Stimulated activated naive B cell treated with anti-CD40 and anti-IgM and Interleukin-4, amounts not matched to agents 10 μg/mL and 1 μg/mL and 100 μg/mL, for 72 hours (primary cell): ENCODE data around the gene GSK3B.
A peak's percentile ranks its signal among the peaks of the same experiment; 100 is the strongest.

Experiments
- ATAC-seq, 2 donors: fragments of 150-1000 bp; cut with Tn5 transposase; replicated peaks; 2 replicates each; pipeline ENCODE4 v1.10.0; 2021; ENCODE audit warnings: moderate library complexity in 1 of 2
- DNase-seq: peaks from one replicate; pipeline ENCODE4 v3.0.0; 2021
- H3K27ac Mint-ChIP-seq: one replicate; pipeline ENCODE4 v1.8.0; 2022; ENCODE audit warnings: mild to moderate bottlenecking, mixed read lengths
- H3K27me3 Mint-ChIP-seq, 2 donors: one replicate each; pipeline ENCODE4 v1.8.0; 2022; ENCODE audit warnings: mixed read lengths in 2 of 2
- H3K36me3 Mint-ChIP-seq, 2 donors: one replicate each; pipeline ENCODE4 v1.8.0; 2022; ENCODE audit warnings: mixed read lengths in 2 of 2, mild to moderate bottlenecking in 1 of 2
- H3K4me1 Mint-ChIP-seq, 2 donors: one replicate each; pipeline ENCODE4 v1.8.0; 2022; ENCODE audit warnings: mixed read lengths in 2 of 2, mild to moderate bottlenecking in 1 of 2
- H3K4me3 Mint-ChIP-seq, 2 donors: one replicate each; pipeline ENCODE4 v1.8.0; 2022; ENCODE audit warnings: mild to moderate bottlenecking in 2 of 2, mixed read lengths in 2 of 2, moderate library complexity in 1 of 2
- H3K9me3 Mint-ChIP-seq, 2 donors: one replicate each; pipeline ENCODE4 v1.8.0; 2022; ENCODE audit warnings: mixed read lengths in 2 of 2, mild to moderate bottlenecking in 1 of 2

GSK3B gene

DNA sequence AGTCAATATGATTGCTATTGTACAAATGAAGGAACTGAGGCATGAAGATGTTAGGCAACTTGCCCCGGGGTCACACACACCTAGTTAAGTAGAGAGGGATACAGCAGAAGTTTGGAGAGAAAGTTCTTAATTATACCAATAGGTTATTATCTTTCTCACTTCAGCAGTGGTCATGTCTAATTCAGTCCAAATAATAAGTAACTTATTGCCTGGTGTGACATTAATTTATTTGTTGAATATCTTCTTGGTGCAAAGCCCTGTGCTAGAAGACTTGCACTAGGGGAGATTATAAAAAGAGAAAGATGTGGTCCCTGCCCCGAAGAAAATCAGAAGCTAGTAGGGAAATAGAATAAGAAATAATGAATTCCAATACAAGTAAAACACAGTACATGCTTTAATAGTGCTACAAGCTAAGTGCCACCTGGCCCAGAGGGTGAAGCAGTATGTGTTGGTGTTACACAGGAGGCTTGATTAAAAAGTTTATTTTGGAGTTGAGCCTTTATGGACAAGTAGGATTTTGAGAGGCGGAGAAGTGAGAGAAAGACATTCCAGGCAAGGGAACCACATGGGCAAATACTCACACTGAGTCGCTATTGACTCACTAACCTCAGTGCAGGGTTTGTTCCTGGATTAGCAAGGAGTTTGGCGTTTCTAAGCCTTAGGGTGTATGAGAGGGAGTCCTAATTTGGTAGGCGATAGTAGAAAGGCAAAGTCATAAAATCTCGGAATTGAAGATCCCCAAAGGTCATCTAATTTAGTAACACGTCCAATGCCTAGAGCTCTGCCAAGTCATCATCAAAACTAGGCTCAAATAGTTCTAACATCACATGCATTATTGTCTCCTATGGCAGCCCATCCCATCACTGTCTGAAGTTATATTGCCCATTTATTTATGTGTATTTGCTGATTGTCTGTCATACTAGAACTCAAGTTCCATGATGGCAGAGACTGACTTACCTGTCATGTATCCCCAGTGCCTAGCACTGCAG, 19.2 kb upstream of the GSK3B start:
- Mint-ChIP-seq H3K4me3 (no peak overlapping the region), H3K27ac (no peak overlapping the region), H3K4me1 (no peaks in the 10 kb centered on the region), H3K27me3 (no peaks in the 10 kb centered on the region), H3K9me3 (peaks cover 4 to 7% of the 10 kb centered on the region in 2 donors), H3K36me3 (peaks cover 0 to 5% of the 10 kb centered on the region in 2 donors)
- DNase-seq, result no peak
- no peak for ATAC-seq

DNA sequence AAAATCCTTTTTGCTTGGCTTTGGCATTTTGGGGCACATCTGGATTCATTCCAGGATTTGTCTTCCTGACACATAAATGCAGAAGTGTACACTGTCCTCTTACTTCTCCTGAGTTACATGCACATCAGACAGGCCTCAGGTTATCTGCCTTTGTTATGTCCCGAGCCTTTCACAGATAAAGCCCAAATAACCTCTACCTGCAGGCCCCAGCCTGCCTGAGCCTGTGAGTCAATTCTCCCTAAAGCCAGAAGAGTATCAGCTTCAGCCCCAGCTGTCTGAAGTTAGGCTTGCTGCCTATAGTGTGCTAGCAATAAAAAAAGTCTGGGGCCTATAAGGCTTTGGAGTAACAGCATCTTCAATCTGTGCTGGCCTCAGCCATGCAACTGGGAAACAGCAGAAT, 17.7 kb upstream of the GSK3B start:
- no peak overlapping the region for H3K4me3 Mint-ChIP-seq
- H3K27me3 Mint-ChIP-seq, result no peaks in the 10 kb centered on the region
- no peak overlapping the region for H3K27ac Mint-ChIP-seq
- peaks cover 0 to 1% of the 10 kb centered on the region in 2 donors for H3K36me3 Mint-ChIP-seq
- ATAC-seq (no peak), DNase-seq (no peak)
- H3K4me1 Mint-ChIP-seq, result peaks cover 0 to 1% of the 10 kb centered on the region in 2 donors
- peaks cover under 1 to 4% of the 10 kb centered on the region in 2 donors for H3K9me3 Mint-ChIP-seq

DNA sequence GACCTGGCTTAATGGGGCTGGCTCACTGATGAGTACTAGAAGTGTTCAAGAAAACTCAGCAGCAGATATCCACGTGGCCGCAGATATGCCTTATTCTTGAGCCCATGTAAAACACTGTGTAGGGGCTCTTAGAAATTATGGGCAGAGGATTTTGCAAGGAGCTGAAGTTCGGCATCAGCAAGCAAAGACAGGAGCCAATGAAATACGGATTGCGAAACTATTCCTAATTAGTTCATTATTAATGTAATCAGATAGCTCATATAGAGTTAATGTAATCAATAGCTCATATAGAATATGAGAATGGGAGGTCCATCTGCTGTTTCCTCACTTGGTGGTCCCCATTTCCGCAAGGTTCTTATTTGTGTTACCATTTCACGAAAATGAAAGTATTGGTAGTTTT, 9.0 kb upstream of the GSK3B start:
- Mint-ChIP-seq H3K4me1 (peaks cover 11% of the 10 kb centered on the region in 2 donors), H3K27ac (no peak overlapping the region), H3K4me3 (no peak overlapping the region), H3K27me3 (no peaks in the 10 kb centered on the region), H3K36me3 (peaks cover 18 to 34% of the 10 kb centered on the region in 2 donors), H3K9me3 (peaks cover 0 to 3% of the 10 kb centered on the region in 2 donors)
- ATAC-seq, result no peak
- DNase-seq, result no peak

DNA sequence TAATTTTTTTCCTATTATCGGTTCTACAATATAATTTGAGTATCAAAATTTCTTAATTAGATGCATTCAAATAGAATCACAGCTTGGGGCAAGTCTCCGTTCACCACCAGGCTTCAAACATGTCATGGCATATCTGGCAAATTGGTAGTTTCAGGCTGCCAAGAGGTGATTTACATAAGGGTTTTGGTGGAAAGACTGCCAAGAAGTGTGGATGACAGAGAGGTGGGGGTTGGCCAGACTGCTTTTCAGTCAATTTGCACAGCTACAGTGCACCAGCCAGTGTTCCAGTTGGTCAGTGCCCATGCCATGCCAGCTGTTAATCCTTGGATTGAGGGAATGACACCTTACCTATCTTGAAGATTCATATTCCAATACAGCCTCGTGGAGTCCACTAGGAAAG, 8.4 kb upstream of the GSK3B start:
- no peak overlapping the region for H3K4me3 Mint-ChIP-seq
- DNase-seq (no peak), ATAC-seq (no peak)
- no peak overlapping the region for H3K27ac Mint-ChIP-seq
- peaks cover 9 to 11% of the 10 kb centered on the region in 2 donors for H3K4me1 Mint-ChIP-seq
- peaks cover 0 to 3% of the 10 kb centered on the region in 2 donors for H3K9me3 Mint-ChIP-seq
- no peaks in the 10 kb centered on the region for H3K27me3 Mint-ChIP-seq
- H3K36me3 Mint-ChIP-seq, result peaks cover 18 to 34% of the 10 kb centered on the region in 2 donors

DNA sequence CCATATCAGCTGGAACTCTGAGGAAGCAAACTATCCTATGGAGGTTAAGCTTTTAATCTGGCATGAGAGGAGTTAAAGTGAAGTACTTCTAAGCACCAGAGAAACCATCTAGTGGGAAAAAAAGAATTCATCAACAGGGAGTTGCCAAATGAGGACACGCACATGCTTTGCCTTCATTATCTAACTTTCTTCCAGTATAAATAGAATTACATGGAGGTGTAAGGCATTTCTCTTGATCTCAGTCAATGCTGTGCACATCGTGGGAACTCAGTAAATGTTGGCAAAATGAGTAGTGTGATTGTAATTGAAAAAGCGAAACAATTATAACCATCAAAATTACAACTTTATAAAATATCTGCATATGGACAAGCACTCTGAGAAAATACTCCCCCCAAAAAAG, 8.0 kb upstream of the GSK3B start:
- peaks cover 0 to 3% of the 10 kb centered on the region in 2 donors for H3K9me3 Mint-ChIP-seq
- H3K36me3 Mint-ChIP-seq, result peaks cover 18 to 34% of the 10 kb centered on the region in 2 donors
- no peaks in the 10 kb centered on the region for H3K27me3 Mint-ChIP-seq
- ATAC-seq (no peak), DNase-seq (no peak)
- peaks cover 9 to 14% of the 10 kb centered on the region in 2 donors for H3K4me1 Mint-ChIP-seq
- H3K27ac Mint-ChIP-seq, result no peak overlapping the region
- no peak overlapping the region for H3K4me3 Mint-ChIP-seq

- Mint-ChIP-seq H3K9me3 (peaks cover 0 to 3% of the 10 kb centered on the region in 2 donors), H3K4me1 (peaks cover 9 to 20% of the 10 kb centered on the region in 2 donors), H3K27me3 (no peaks in the 10 kb centered on the region), H3K36me3 (peaks cover 18 to 34% of the 10 kb centered on the region in 2 donors), H3K27ac (no peak overlapping the region), H3K4me3 (no peak overlapping the region)
- ATAC-seq (no peak), DNase-seq (no peak)
These were observed 7.4 kb upstream of the GSK3B start for GRCh38 chr3:120101624-120102023.

- peaks cover 12 to 28% of the 10 kb centered on the region in 2 donors for H3K4me1 Mint-ChIP-seq
- DNase-seq (no peak), ATAC-seq (no peak)
- no peaks in the 10 kb centered on the region for H3K27me3 Mint-ChIP-seq
- H3K4me3 Mint-ChIP-seq, result no peak overlapping the region
- H3K9me3 Mint-ChIP-seq, result peaks cover 0 to 3% of the 10 kb centered on the region in 2 donors
- H3K36me3 Mint-ChIP-seq, result peaks cover 18 to 34% of the 10 kb centered on the region in 2 donors
- H3K27ac Mint-ChIP-seq, result no peak overlapping the region
These were observed 6.5 kb upstream of the GSK3B start for GRCh38 chr3:120100711-120101110.

DNA sequence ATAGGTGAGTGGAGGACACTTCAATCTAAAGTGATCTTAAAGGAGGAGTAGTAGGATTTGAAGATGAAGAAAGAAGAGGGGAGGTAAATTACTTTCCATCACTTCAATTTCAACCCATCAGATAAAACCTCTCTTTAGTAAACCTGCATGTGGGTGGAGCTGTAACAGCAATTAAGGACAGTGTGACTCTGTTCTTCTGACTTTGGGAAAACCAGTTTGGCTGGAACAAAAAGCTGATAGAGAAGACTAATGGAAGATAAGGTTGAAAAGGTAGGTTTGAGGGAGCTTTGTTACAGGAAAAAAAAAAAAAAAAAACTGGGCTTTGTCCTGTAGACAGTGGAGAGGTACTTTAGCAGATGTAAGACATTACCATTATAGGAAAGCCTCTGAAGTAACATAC, 4.5 kb upstream of the GSK3B start:
- H3K4me1 Mint-ChIP-seq, result peaks cover 9 to 26% of the 10 kb centered on the region in 2 donors
- H3K4me3 Mint-ChIP-seq, result no peak overlapping the region
- H3K27me3 Mint-ChIP-seq, result no peaks in the 10 kb centered on the region
- H3K27ac Mint-ChIP-seq, result no peak overlapping the region
- peaks cover 0 to under 1% of the 10 kb centered on the region in 2 donors for H3K9me3 Mint-ChIP-seq
- no peak for ATAC-seq
- DNase-seq, result no peak
- H3K36me3 Mint-ChIP-seq, result peaks cover 15 to 31% of the 10 kb centered on the region in 2 donors

DNA sequence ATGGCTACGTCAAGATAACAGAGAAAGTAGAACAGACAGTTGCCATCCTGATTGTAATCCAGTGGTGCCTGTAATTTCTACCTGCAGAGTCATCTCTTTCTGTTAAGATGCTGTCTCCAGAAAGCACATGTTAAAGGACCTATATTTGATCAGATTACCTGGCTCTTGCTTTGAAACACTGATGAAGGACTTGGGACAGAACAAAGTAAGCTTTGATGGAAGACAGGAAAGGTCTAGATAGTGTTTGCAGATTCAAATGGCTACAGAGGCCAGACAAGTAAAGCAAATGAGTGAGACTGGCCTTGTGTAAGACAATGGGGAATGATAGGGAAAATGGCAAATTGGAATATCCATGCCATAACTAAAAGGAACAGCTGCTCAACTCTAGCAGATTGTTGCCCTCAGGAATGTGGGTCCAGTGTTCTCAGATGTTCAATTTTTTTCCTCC, 1.8 kb upstream of the GSK3B start:
- no peak for ATAC-seq
- no peak for DNase-seq
- H3K27ac Mint-ChIP-seq, result no peak overlapping the region
- peaks cover 6 to 24% of the 10 kb centered on the region in 2 donors for H3K4me1 Mint-ChIP-seq
- peaks cover 14 to 23% of the 10 kb centered on the region in 2 donors for H3K36me3 Mint-ChIP-seq
- H3K4me3 Mint-ChIP-seq, result no peak overlapping the region
- H3K27me3 Mint-ChIP-seq, result no peaks in the 10 kb centered on the region
- H3K9me3 Mint-ChIP-seq, result no peaks in the 10 kb centered on the region

DNA sequence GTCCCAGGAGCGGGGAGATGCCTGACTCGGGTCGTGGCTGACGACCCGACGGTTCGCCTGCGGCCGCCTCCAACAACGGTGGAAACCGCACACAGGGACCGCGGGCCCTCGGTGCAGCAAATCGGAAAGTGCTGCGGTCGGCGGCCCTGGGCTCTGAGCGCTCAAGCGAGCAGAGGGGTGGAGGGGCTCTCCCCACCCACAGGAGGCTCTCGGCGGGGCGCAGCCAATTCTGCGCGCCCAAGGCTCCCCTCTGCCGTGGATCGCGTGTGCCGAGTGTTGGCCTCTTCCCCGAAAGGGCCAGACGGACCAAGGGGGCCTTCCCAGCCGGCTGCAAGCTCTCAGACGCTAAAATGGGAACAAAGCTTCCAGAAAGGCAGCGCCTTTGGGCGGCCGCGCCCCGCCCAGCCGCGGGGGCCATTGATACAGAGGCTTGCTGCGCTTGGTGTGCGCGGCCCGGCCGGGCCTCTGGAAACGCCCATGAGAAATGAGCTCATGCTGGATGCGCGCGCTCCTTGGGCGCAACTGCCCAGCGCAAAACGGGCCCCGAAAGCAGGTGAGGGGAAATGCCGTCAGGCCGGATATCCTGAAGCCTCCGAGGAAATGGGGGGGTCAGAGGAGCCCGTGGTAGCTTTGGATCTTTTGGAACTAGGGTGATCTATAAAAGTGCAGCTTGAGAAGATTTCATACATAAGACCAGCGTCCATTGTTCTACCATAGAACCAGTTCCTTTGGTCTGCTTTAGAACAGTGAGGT, 1.2 kb upstream of the GSK3B start:
- ATAC-seq, result peak; percentile 55 to 57
- H3K27me3 Mint-ChIP-seq, result no peaks in the 10 kb centered on the region
- H3K4me3 Mint-ChIP-seq, result no peak overlapping the region
- H3K36me3 Mint-ChIP-seq, result peaks cover 14 to 23% of the 10 kb centered on the region in 2 donors
- no peaks in the 10 kb centered on the region for H3K9me3 Mint-ChIP-seq
- H3K4me1 Mint-ChIP-seq, result peaks cover 3 to 24% of the 10 kb centered on the region in 2 donors
- no peak overlapping the region for H3K27ac Mint-ChIP-seq
- peak; percentile 91 for DNase-seq

DNA sequence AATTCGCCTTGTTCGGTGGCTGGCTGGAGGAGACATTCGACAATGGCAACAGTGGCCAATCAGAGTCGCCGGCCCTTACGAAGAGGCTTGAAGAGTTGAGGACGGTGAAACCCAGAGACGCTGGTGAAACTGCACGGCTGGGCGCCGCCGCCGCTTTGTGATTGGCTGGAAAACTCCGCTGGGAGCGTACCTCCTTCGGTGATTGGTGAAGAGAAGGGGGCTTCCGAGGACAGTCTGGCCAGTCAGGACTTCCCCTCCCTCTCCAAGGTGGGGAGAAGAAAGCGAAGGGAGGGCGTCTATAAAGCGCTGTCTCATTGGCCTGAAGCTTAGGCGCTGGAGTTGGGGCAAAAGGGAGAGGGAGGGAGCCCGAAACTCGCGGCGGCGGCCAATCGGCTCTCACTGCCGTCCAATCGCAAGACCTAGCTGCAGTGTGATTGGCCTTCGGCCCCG, 554 bp upstream of the GSK3B start:
- Mint-ChIP-seq H3K36me3 (peaks cover 12 to 19% of the 10 kb centered on the region in 2 donors), H3K27ac (no peak overlapping the region)

DNA sequence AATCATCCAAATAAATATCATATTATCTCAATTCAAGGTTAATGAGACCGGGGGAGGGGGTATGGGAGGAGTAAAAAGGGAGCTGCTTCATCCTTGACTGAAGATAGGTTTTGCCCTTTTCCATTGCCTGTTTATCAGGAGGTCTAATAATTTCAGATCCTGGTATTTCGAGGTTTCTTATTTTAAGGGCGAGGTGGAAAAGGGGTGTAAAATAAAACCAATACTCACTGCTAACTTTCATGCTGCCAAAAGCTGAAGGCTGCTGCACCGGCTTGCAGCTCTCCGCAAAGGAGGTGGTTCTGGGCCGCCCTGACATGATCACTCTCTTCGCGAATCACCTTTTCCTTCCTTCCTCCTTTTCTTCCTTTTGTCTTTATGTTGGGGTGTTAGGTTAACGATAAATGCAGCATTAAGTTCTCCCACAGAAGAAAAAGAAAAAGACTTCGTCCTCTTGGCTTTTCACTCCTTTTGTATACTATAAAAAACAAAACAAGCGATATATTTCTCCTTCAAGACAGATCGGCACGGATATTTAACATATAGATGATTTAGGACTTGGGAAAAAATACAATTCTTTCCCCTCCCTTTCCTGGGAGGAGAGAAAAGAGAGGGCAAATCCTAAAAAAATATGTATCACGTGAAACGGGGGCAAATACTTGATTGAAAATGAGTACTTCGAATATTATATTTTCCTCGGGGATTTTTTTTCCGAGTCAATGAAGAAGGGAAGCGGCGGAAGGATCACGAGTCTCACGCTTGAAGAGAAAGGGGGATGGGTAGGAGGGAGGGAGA, 932 bp downstream of the GSK3B start:
- ATAC-seq (no peak), DNase-seq (no peak)
- peaks cover 0 to 2% of the 10 kb centered on the region in 2 donors for H3K9me3 Mint-ChIP-seq
- H3K27me3 Mint-ChIP-seq, result no peaks in the 10 kb centered on the region
- H3K4me3 Mint-ChIP-seq, result no peak overlapping the region
- H3K36me3 Mint-ChIP-seq, result peaks cover 8 to 16% of the 10 kb centered on the region in 2 donors
- H3K4me1 Mint-ChIP-seq, result peaks cover 10 to 28% of the 10 kb centered on the region in 2 donors
- no peak overlapping the region for H3K27ac Mint-ChIP-seq

More for the DNA sequence above, 554 bp upstream of the GSK3B start:
- H3K4me3 Mint-ChIP-seq, result no peak overlapping the region
- DNase-seq (peak; percentile 100), ATAC-seq (peak; percentile 72)
- H3K9me3 Mint-ChIP-seq, result no peaks in the 10 kb centered on the region
- H3K4me1 Mint-ChIP-seq, result peaks cover 3 to 24% of the 10 kb centered on the region in 2 donors
- H3K27me3 Mint-ChIP-seq, result no peaks in the 10 kb centered on the region

GRCh38 chr3:120092474-120092873, 1.8 kb downstream of the GSK3B start:
- peaks cover 10 to 21% of the 10 kb centered on the region in 2 donors for H3K36me3 Mint-ChIP-seq
- no peak for DNase-seq
- no peak for ATAC-seq
- H3K27ac Mint-ChIP-seq, result no peak overlapping the region
- H3K4me1 Mint-ChIP-seq, result peaks cover 10 to 33% of the 10 kb centered on the region in 2 donors
- H3K4me3 Mint-ChIP-seq, result no peak overlapping the region
- H3K9me3 Mint-ChIP-seq, result peaks cover 0 to 2% of the 10 kb centered on the region in 2 donors
- no peaks in the 10 kb centered on the region for H3K27me3 Mint-ChIP-seq
